K562 (cell line): ENCODE measurements around the gene GTF2A2. TPM values are rescaled to one million over a fixed set of nuclear protein-coding genes. Genes with fewer than 3 reads are reported as not detected.

Experiments
- ATAC-seq: fragments of 200-7000 bp; cut with Tn5 transposase; 3 replicates; pipeline ENCODE4 v1.9.1; 2020; ENCODE audit warnings: moderate library complexity
- BruUV-seq: library from RNA; stranded (reverse); fragments of 400-500 nt; replicated peaks from 2 replicates; lab custom pipeline; 2021; lab: Mats Ljungman, UMichigan
- CTCF ChIA-PET: fragments of 300-600 bp; formaldehyde crosslinking; extraction: SDS; loops from one replicate; lab custom pipeline; 2021; ENCODE audit warnings: low intra/inter-chr PET ratio; lab: Yijun Ruan, JAX
- POLR2A ChIA-PET: fragments of 300-600, 350-650 bp; sonication (Branson Sonifier 250); formaldehyde crosslinking; extraction: SDS; loops from one replicate; lab custom pipeline; 2021; ENCODE audit warnings: antibody characterized with exemption, inconsistent platforms; lab: Yijun Ruan, JAX
- DNase-seq, 4 experiments: peaks; one replicate each; pipeline versions ENCODE4 v3.0.0 to v3.0.0-alpha.2; 2011 to 2018; ENCODE audit warnings: low spot score in 3 of 4, mixed read lengths in 3 of 4; ENCODE audit errors: extremely low read depth in 1 of 4
- FAIRE-seq: peaks from 2 replicates; lab custom pipeline; 2011; peaks lifted over from hg19 to GRCh38; lab: Jason Lieb, UNC
- H2AFZ ChIP-seq: 2 replicates; pipeline ENCODE4 v1.6.0; 2011; ENCODE audit warnings: low read depth, low read length, control low read depth, inconsistent platforms
- H3K27ac ChIP-seq: fragments of 200-600 bp; 3 replicates; pipeline ENCODE4 v1.8.0; 2011; ENCODE audit warnings: low read depth, mild to moderate bottlenecking, control low read depth, inconsistent platforms, low read length, moderate library complexity, mixed read lengths; ENCODE audit errors: extremely low read depth
- H3K27me3 ChIP-seq, 2 experiments: fragments of 300-600 bp in 1 of 2; 2 replicates in 1 of 2; 3 replicates in 1 of 2; pipeline versions ENCODE4 v1.6.0 to v1.8.0; 2011; ENCODE audit warnings: inconsistent platforms in 2 of 2, low read length in 2 of 2, mild to moderate bottlenecking in 1 of 2, mixed read lengths in 1 of 2, moderate library complexity in 1 of 2; ENCODE audit not compliant: control insufficient read depth in 2 of 2, insufficient read depth in 2 of 2
- H3K36me3 ChIP-seq: fragments of 300-600 bp; 3 replicates; pipeline ENCODE4 v1.8.0; 2011; ENCODE audit warnings: mild to moderate bottlenecking, low read length, inconsistent platforms; ENCODE audit not compliant: control insufficient read depth, insufficient read depth
- H3K4me1 ChIP-seq, 2 experiments: fragments of 200-600 bp in 1 of 2; replicated peaks in 1 of 2; 2 replicates in 1 of 2; 3 replicates in 1 of 2; pipeline versions ENCODE4 v1.5.1 to v1.8.0; 2011; ENCODE audit warnings: inconsistent platforms in 2 of 2, low read length in 2 of 2, mild to moderate bottlenecking in 1 of 2, mixed read lengths in 1 of 2, moderate library complexity in 1 of 2; ENCODE audit not compliant: control insufficient read depth in 2 of 2, insufficient read depth in 2 of 2
- H3K4me2 ChIP-seq: 2 replicates; pipeline ENCODE4 v1.6.1; 2011; ENCODE audit warnings: low read length, control low read depth, inconsistent platforms, mixed read lengths; ENCODE audit not compliant: insufficient read depth
- H3K4me3 ChIP-seq: fragments of 200-600 bp; sonication (generic), shearing (Covaris generic); 2 replicates; pipeline ENCODE4 v1.5.1; 2016; ENCODE audit warnings: control low read depth, inconsistent platforms
- H3K79me2 ChIP-seq: fragments of 200-600 bp; 3 replicates; pipeline ENCODE4 v1.8.0; 2011; ENCODE audit warnings: low read length, inconsistent platforms; ENCODE audit not compliant: control insufficient read depth, insufficient read depth
- H3K9ac ChIP-seq, 2 experiments: 2 replicates each; pipeline versions ENCODE4 v1.6.0 to v1.6.1; 2011; ENCODE audit warnings: low read depth in 2 of 2, low read length in 2 of 2, control low read depth in 1 of 2, inconsistent platforms in 1 of 2, mild to moderate bottlenecking in 1 of 2, mixed read lengths in 1 of 2; ENCODE audit not compliant: insufficient read depth in 1 of 2
- H3K9me1 ChIP-seq: one replicate; pipeline ENCODE4 v1.6.0; 2011; ENCODE audit warnings: inconsistent platforms, mild to moderate bottlenecking, low read length, moderate library complexity; ENCODE audit not compliant: control insufficient read depth, insufficient read depth
- H3K9me3 ChIP-seq: replicated peaks from 2 replicates; pipeline ENCODE4 v1.5.1; 2011; ENCODE audit warnings: low read depth, low read length, inconsistent platforms; ENCODE audit not compliant: control insufficient read depth, insufficient read depth
- H4K20me1 ChIP-seq: replicated peaks from 2 replicates; pipeline ENCODE4 v1.6.1; 2011; ENCODE audit warnings: low read length, inconsistent platforms, mixed read lengths; ENCODE audit not compliant: control insufficient read depth, insufficient read depth
- HEY1 ChIP-seq: fragments of 250-450 bp; sonication (Bioruptor Pico); IDR thresholded peaks from 2 replicates; pipeline ENCODE4 v1.5.0; 2020; ENCODE audit warnings: mild to moderate bottlenecking, moderate library complexity, borderline replicate concordance
- WGBS: fragments of 100-300 bp; shearing (Covaris generic); methylation state at CpG from one replicate; pipeline ENCODE4 v1.1.6; 2016; ENCODE audit warnings: low coverage, mixed read lengths; ENCODE audit not compliant: insufficient coverage; ENCODE audit errors: missing lambda C conversion rate; 5-methylcytosine and 5-hydroxymethylcytosine counted together
- in situ Hi-C: fragments of 300-500 bp; cut with MboI; formaldehyde crosslinking; loops from 4 replicates; pipeline ENCODE4 v1.15.0; 2018; ENCODE audit warnings: inconsistent platforms, mixed read lengths
- intact Hi-C: fragments of 100-400 bp; cut with micrococcal nuclease; formaldehyde crosslinking; loops from 2 replicates; pipeline ENCODE4 v1.14.2; 2022
- polyA plus RNA-seq, 8 experiments: library from polyadenylated mRNA; depleted of rRNA in 4 of 8; stranded (reverse) in 5 of 8; unstranded in 3 of 8; fragments of >200 nt; fragmentation: Nextera tagmentation in 2 of 8; fragmentation: Illumina TruSeq in 1 of 8; extraction: Ambion mirVana in 2 of 8; extraction: Trizol in 1 of 8; gene quantifications; 2 replicates each; pipeline versions ENCODE4 v1.2.1 to v1.2.3, GENCODE V29; 2011 to 2014; ENCODE audit warnings: inconsistent platforms in 1 of 8, missing spikeins in 1 of 8
- total RNA-seq, 7 experiments: library from RNA; depleted of rRNA in 6 of 7; stranded (reverse); fragments of >200 nt in 6 of 7; fragmentation: Illumina TruSeq in 2 of 7; extraction: Trizol in 2 of 7; gene quantifications; 2 replicates each; pipeline versions ENCODE4 v1.2.1 to v1.2.3, GENCODE V29; 2011 to 2021; ENCODE audit warnings: low replicate concordance in 1 of 7
- TF ChIP-seq, protein P1 (sequence below): fragments of 450-650 bp; IDR thresholded peaks from 2 replicates; pipeline ENCODE4 v1.7.1; 2018; ENCODE audit warnings: mild to moderate bottlenecking, low read depth; ENCODE audit not compliant: partially characterized antibody

GTF2A2 gene
- total and polyA plus RNA-seq, 9 of the 15 experiments (the other 6 are each of a cell fraction or from before 2014, with no cell fraction given), result 128 to 656 (median 172) TPM

GRCh38 chr15:59654046-59654445 is 3.3 kb downstream of the GTF2A2 start:
- 0 out of 2 replicates have a peak, but pooled peaks cover 3% of the 10 kb centered on the region for H4K20me1 ChIP-seq
- FAIRE-seq (no peak), DNase-seq (peak in 1 of 4 experiments; percentile 18), ATAC-seq (no peak)
- H2AFZ ChIP-seq, result no peak overlapping the region
- 100% methylated on average over 1 of the region's 1 CpG for WGBS
- H3K4me3 ChIP-seq, result no peak overlapping the region
- peaks cover 68% of the 10 kb centered on the region for H3K36me3 ChIP-seq
- H3K27me3 ChIP-seq, result no peaks in the 10 kb centered on the region
- H3K9me3 ChIP-seq, result no peaks in the 10 kb centered on the region
- H3K4me1 ChIP-seq, result peaks cover 11 to 19% of the 10 kb centered on the region in 2 experiments; a peak in 2 of 5 replicates
- in situ Hi-C loops, result no loop called here
- H3K79me2 ChIP-seq, result peaks cover 63% of the 10 kb centered on the region
- TF ChIP-seq, protein P1, sequence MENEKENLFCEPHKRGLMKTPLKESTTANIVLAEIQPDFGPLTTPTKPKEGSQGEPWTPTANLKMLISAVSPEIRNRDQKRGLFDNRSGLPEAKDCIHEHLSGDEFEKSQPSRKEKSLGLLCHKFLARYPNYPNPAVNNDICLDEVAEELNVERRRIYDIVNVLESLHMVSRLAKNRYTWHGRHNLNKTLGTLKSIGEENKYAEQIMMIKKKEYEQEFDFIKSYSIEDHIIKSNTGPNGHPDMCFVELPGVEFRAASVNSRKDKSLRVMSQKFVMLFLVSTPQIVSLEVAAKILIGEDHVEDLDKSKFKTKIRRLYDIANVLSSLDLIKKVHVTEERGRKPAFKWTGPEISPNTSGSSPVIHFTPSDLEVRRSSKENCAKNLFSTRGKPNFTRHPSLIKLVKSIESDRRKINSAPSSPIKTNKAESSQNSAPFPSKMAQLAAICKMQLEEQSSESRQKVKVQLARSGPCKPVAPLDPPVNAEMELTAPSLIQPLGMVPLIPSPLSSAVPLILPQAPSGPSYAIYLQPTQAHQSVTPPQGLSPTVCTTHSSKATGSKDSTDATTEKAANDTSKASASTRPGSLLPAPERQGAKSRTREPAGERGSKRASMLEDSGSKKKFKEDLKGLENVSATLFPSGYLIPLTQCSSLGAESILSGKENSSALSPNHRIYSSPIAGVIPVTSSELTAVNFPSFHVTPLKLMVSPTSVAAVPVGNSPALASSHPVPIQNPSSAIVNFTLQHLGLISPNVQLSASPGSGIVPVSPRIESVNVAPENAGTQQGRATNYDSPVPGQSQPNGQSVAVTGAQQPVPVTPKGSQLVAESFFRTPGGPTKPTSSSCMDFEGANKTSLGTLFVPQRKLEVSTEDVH, result no peak
- no peak for TF ChIP-seq HEY1 (CRISPR knock-in tag)
- no peaks in the 10 kb centered on the region for H3K9me1 ChIP-seq
- CTCF ChIA-PET, result no interaction called here
- H3K9ac ChIP-seq, result no peak overlapping the region
- H3K27ac ChIP-seq, result no peak overlapping the region
- no TSS peak for BruUV-seq
- intact Hi-C loops, result no loop called here
- POLR2A ChIA-PET, result interaction anchor here (1.1 to 1.6 kb wide), 3 partner anchors 9 to 36 kb away, joined by 3 to 5 read pairs (median 3); no protein-coding TSS in a partner anchor
- H3K4me2 ChIP-seq, result no peak overlapping the region
